ENCODE measurements around the gene UPK3A. TPM values are rescaled to one million over a fixed set of nuclear protein-coding genes. Genes with fewer than 3 reads are reported as not detected.
A peak's percentile ranks its signal among the peaks of the same experiment; 100 is the strongest.

UPK3A gene
- total and polyA plus RNA-seq, 10 of the 15 experiments (the other 5 are each of a cell fraction or from before 2014, with no cell fraction given) = not detected

GRCh38 chr22:45290410-45290936 is 5.7 kb downstream of the UPK3A start:
- no peak overlapping the region for H3K9ac ChIP-seq (ENCODE audit: control insufficient read depth, insufficient read depth, low read length)
- no peaks in the 10 kb centered on the region for H3K9me3 ChIP-seq (replicated peaks; ENCODE audit: control insufficient read depth, insufficient read depth, low read length)
- no peak overlapping the region for H3K4me2 ChIP-seq (ENCODE audit: control insufficient read depth, insufficient read depth)
- FAIRE-seq = no peak
- no TSS peak for BruUV-seq (replicated peaks)
- RAD21 ChIA-PET (ENCODE audit: unreplicated experiment) = no interaction called here
- H3K4me3 ChIP-seq = no peak overlapping the region
- no peaks in the 10 kb centered on the region for H3K79me2 ChIP-seq (ENCODE audit: control insufficient read depth, insufficient read depth, low read length)
- H3K27me3 ChIP-seq (replicated peaks in 1 of 2; ENCODE audit: control insufficient read depth in 2 of 2, insufficient read depth in 2 of 2, low read length in 1 of 2) = no peaks in the 10 kb centered on the region
- WGBS (ENCODE audit: insufficient coverage, insufficient replicate concordance, low lambda C conversion rate, missing lambda C conversion rate) = 93% methylated on average over 18 of the region's 18 CpGs
- no peak overlapping the region for H3K27ac ChIP-seq (ENCODE audit: control insufficient read depth, insufficient read depth)
- POLR2A ChIA-PET = no interaction called here
- in situ Hi-C loops (cut with MboI) (no loop called here), intact Hi-C loops (cut with micrococcal nuclease; ENCODE audit: unreplicated experiment) (no loop called here)
- no peak for ATAC-seq
- no peak overlapping the region for H2AFZ ChIP-seq (ENCODE audit: control insufficient read depth, low read depth, low read length)
- H3K36me3 ChIP-seq (ENCODE audit: control insufficient read depth in 2 of 2, insufficient read depth in 2 of 2, low read length in 1 of 2) = no peaks in the 10 kb centered on the region
- no peaks in the 10 kb centered on the region; the same call in 1 of the 2 replicates for H4K20me1 ChIP-seq (ENCODE audit: control insufficient read depth, insufficient read depth)
- peaks cover 26% of the 10 kb centered on the region for H3K4me1 ChIP-seq (ENCODE audit: control insufficient read depth, insufficient read depth, low read length)
- DNase-seq (ENCODE audit: low read depth, low spot score) = no peak
- SMC1A ChIA-PET (ENCODE audit: uncharacterized antibody, unreplicated experiment) = no interaction called here
- CTCF ChIA-PET = no interaction called here
- TF ChIP-seq, protein P1, sequence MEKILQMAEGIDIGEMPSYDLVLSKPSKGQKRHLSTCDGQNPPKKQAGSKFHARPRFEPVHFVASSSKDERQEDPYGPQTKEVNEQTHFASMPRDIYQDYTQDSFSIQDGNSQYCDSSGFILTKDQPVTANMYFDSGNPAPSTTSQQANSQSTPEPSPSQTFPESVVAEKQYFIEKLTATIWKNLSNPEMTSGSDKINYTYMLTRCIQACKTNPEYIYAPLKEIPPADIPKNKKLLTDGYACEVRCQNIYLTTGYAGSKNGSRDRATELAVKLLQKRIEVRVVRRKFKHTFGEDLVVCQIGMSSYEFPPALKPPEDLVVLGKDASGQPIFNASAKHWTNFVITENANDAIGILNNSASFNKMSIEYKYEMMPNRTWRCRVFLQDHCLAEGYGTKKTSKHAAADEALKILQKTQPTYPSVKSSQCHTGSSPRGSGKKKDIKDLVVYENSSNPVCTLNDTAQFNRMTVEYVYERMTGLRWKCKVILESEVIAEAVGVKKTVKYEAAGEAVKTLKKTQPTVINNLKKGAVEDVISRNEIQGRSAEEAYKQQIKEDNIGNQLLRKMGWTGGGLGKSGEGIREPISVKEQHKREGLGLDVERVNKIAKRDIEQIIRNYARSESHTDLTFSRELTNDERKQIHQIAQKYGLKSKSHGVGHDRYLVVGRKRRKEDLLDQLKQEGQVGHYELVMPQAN (conservative IDR thresholded peaks at IDR 0.05) = no peak
- no peak for TF ChIP-seq ZNF217 (IDR thresholded peaks at IDR 0.05)

GRCh38 chr22:45291061-45291930 is 6.5 kb downstream of the UPK3A start:
- H3K27ac ChIP-seq (ENCODE audit: control insufficient read depth, insufficient read depth) = no peak overlapping the region
- ChIA-PET RAD21 (ENCODE audit: unreplicated experiment) (no interaction called here), POLR2A (no interaction called here), SMC1A (ENCODE audit: uncharacterized antibody, unreplicated experiment) (no interaction called here), CTCF (no interaction called here)
- in situ Hi-C loops (cut with MboI) (no loop called here), intact Hi-C loops (cut with micrococcal nuclease; ENCODE audit: unreplicated experiment) (no loop called here)
- H3K4me2 ChIP-seq (ENCODE audit: control insufficient read depth, insufficient read depth) = no peak overlapping the region
- H3K9me3 ChIP-seq (replicated peaks; ENCODE audit: control insufficient read depth, insufficient read depth, low read length) = no peaks in the 10 kb centered on the region
- H3K4me1 ChIP-seq (ENCODE audit: control insufficient read depth, insufficient read depth, low read length) = peaks cover 26% of the 10 kb centered on the region
- FAIRE-seq (peak; percentile 92), DNase-seq (ENCODE audit: low read depth, low spot score) (no peak), ATAC-seq (no peak)
- no peak overlapping the region for H2AFZ ChIP-seq (ENCODE audit: control insufficient read depth, low read depth, low read length)
- no TSS peak for BruUV-seq (replicated peaks)
- no peak overlapping the region for H3K4me3 ChIP-seq
- H4K20me1 ChIP-seq (ENCODE audit: control insufficient read depth, insufficient read depth) = no peaks in the 10 kb centered on the region; the same call in 1 of the 2 replicates
- no peak overlapping the region for H3K9ac ChIP-seq (ENCODE audit: control insufficient read depth, insufficient read depth, low read length)
- 70% methylated on average over 8 of the region's 8 CpGs for WGBS (ENCODE audit: insufficient coverage, insufficient replicate concordance, low lambda C conversion rate, missing lambda C conversion rate)
- H3K27me3 ChIP-seq (replicated peaks in 1 of 2; ENCODE audit: control insufficient read depth in 2 of 2, insufficient read depth in 2 of 2, low read length in 1 of 2) = no peaks in the 10 kb centered on the region
- H3K79me2 ChIP-seq (ENCODE audit: control insufficient read depth, insufficient read depth, low read length) = no peaks in the 10 kb centered on the region
- no peaks in the 10 kb centered on the region for H3K36me3 ChIP-seq (ENCODE audit: control insufficient read depth in 2 of 2, insufficient read depth in 2 of 2, low read length in 1 of 2)
- no peak for TF ChIP-seq KAT2A (conservative IDR thresholded peaks at IDR 0.05; ENCODE audit: control insufficient read depth, low read depth, low read length)
- TF ChIP-seq, protein P2, sequence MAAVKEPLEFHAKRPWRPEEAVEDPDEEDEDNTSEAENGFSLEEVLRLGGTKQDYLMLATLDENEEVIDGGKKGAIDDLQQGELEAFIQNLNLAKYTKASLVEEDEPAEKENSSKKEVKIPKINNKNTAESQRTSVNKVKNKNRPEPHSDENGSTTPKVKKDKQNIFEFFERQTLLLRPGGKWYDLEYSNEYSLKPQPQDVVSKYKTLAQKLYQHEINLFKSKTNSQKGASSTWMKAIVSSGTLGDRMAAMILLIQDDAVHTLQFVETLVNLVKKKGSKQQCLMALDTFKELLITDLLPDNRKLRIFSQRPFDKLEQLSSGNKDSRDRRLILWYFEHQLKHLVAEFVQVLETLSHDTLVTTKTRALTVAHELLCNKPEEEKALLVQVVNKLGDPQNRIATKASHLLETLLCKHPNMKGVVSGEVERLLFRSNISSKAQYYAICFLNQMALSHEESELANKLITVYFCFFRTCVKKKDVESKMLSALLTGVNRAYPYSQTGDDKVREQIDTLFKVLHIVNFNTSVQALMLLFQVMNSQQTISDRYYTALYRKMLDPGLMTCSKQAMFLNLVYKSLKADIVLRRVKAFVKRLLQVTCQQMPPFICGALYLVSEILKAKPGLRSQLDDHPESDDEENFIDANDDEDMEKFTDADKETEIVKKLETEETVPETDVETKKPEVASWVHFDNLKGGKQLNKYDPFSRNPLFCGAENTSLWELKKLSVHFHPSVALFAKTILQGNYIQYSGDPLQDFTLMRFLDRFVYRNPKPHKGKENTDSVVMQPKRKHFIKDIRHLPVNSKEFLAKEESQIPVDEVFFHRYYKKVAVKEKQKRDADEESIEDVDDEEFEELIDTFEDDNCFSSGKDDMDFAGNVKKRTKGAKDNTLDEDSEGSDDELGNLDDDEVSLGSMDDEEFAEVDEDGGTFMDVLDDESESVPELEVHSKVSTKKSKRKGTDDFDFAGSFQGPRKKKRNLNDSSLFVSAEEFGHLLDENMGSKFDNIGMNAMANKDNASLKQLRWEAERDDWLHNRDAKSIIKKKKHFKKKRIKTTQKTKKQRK (IDR thresholded peaks at IDR 0.05; ENCODE audit: low read depth, low read length) = no peak
- TF ChIP-seq, protein P3, sequence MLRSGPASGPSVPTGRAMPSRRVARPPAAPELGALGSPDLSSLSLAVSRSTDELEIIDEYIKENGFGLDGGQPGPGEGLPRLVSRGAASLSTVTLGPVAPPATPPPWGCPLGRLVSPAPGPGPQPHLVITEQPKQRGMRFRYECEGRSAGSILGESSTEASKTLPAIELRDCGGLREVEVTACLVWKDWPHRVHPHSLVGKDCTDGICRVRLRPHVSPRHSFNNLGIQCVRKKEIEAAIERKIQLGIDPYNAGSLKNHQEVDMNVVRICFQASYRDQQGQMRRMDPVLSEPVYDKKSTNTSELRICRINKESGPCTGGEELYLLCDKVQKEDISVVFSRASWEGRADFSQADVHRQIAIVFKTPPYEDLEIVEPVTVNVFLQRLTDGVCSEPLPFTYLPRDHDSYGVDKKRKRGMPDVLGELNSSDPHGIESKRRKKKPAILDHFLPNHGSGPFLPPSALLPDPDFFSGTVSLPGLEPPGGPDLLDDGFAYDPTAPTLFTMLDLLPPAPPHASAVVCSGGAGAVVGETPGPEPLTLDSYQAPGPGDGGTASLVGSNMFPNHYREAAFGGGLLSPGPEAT (IDR thresholded peaks at IDR 0.05; ENCODE audit: low read depth) = 0 out of 2 replicates have a peak, but pooled peaks have one; percentile 30
- no peak for TF ChIP-seq RFX5 (IDR thresholded peaks at IDR 0.05; ENCODE audit: low read depth, low read length)
- TF ChIP-seq CHD2 (IDR thresholded peaks at IDR 0.05; ENCODE audit: borderline replicate concordance, low read depth, low read length) = no peak
- no peak for TF ChIP-seq HCFC1 (IDR thresholded peaks at IDR 0.05; ENCODE audit: low read length)
- TF ChIP-seq SMAD1 (IDR thresholded peaks at IDR 0.05; ENCODE audit: low read depth, partially characterized antibody) = peak; percentile 17
